ENCODE data around the gene ACSL5.
A peak's percentile ranks its signal among the peaks of the same experiment; 100 is the strongest.

The ACSL5 gene, protein sequence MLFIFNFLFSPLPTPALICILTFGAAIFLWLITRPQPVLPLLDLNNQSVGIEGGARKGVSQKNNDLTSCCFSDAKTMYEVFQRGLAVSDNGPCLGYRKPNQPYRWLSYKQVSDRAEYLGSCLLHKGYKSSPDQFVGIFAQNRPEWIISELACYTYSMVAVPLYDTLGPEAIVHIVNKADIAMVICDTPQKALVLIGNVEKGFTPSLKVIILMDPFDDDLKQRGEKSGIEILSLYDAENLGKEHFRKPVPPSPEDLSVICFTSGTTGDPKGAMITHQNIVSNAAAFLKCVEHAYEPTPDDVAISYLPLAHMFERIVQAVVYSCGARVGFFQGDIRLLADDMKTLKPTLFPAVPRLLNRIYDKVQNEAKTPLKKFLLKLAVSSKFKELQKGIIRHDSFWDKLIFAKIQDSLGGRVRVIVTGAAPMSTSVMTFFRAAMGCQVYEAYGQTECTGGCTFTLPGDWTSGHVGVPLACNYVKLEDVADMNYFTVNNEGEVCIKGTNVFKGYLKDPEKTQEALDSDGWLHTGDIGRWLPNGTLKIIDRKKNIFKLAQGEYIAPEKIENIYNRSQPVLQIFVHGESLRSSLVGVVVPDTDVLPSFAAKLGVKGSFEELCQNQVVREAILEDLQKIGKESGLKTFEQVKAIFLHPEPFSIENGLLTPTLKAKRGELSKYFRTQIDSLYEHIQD

DNA sequence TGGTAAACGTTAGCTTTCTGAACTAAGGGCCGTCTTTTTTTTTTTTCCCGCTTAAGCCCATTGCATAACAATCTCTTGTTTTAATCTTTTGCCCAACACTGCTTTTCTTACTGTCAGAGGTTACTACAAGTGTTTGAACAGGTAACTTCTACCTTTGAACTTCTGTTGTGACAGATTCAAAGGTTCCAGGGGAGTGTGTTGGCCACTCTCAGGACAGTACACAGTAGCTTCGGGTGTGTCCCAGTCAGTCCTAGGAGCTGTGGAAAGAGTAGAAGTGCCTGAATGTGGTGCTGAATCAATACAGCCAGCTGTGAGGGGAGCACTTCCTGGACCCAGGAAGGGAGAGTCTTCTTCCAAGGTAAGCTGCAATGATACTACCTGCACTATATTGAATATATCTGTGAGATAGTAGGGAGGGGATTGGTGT is at the start of gene ACSL5:
TSS of gene ACSL5 (plus strand) at position 205 of the 427 bp plus-strand sequence. CDS start 20,831 bp downstream, outside the sequence.
- Histone ChIP-seq H3K27ac (ENCODE audit: low read depth, low read length, poor library complexity, severe bottlenecking) (peak within 1 kb of the TSS; percentile 24), H3K27me3 (ENCODE audit: insufficient read depth, low read length) (no peaks in the 10 kb centered on the region), H3K9me2 (ENCODE audit: low read depth, low read length) (no peaks in the 10 kb centered on the region), H4K20me1 (ENCODE audit: insufficient read depth, low read length) (no peaks in the 10 kb centered on the region), H2AFZ (ENCODE audit: low read length) (peak within 1 kb of the TSS; percentile 11; the same call in 1 of the 2 replicates), H3K36me3 (ENCODE audit: insufficient read depth, low read length) (no peaks in the 10 kb centered on the region), H3F3A (ENCODE audit: insufficient read depth, low read length) (no peaks in the 10 kb centered on the region), H3K79me2 (ENCODE audit: insufficient read depth, low read length) (peaks cover 5% of the 10 kb centered on the region; the same call in 1 of the 2 replicates), H3K4me3 (ENCODE audit: low read depth, low read length, poor library complexity, severe bottlenecking) (no peak within 1 kb of the TSS), H3K9ac (ENCODE audit: low read length) (no peak within 1 kb of the TSS), H3K4me2 (ENCODE audit: low read length) (no peak within 1 kb of the TSS), H3K9me3 (ENCODE audit: low read length) (no peaks in the 10 kb centered on the region), H3K4me1 (ENCODE audit: insufficient read depth, low read length, severe bottlenecking) (peaks cover 25% of the 10 kb centered on the region)
- no peak for TF ChIP-seq EZH2 (IDR thresholded peaks at IDR 0.05; ENCODE audit: borderline replicate concordance, low read length)
- TF ChIP-seq, protein P1, sequence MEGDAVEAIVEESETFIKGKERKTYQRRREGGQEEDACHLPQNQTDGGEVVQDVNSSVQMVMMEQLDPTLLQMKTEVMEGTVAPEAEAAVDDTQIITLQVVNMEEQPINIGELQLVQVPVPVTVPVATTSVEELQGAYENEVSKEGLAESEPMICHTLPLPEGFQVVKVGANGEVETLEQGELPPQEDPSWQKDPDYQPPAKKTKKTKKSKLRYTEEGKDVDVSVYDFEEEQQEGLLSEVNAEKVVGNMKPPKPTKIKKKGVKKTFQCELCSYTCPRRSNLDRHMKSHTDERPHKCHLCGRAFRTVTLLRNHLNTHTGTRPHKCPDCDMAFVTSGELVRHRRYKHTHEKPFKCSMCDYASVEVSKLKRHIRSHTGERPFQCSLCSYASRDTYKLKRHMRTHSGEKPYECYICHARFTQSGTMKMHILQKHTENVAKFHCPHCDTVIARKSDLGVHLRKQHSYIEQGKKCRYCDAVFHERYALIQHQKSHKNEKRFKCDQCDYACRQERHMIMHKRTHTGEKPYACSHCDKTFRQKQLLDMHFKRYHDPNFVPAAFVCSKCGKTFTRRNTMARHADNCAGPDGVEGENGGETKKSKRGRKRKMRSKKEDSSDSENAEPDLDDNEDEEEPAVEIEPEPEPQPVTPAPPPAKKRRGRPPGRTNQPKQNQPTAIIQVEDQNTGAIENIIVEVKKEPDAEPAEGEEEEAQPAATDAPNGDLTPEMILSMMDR (IDR thresholded peaks at IDR 0.05; ENCODE audit: low read length) = no peak

DNA sequence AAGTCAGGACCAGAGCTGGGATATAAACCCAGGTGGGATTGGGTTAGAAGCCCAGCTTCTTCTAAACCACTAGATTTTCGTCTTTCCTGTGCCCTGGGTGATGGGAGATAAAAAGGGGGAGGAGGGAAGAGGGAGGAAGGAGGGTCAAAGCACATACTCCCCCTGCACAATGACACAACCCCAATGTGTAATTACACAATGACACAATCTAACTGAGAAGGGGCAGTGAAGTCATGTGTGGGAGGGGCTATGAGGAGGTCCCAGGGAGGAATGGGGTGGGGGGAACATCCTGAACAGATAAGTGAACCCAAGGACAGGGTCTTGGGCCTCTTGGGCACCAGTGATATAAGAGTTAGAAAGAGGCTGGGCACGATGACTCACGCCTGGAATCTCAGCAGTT is 46.2 kb upstream of the ACSL5 start:
- no peaks in the 10 kb centered on the region for H3K36me3 ChIP-seq (ENCODE audit: insufficient read depth, low read length)
- H3K27me3 ChIP-seq (ENCODE audit: insufficient read depth, low read length) = peaks cover 6% of the 10 kb centered on the region; the same call in 1 of the 2 replicates
- H3K9ac ChIP-seq (ENCODE audit: low read length) = no peak overlapping the region
- H3K4me3 ChIP-seq (ENCODE audit: low read depth, low read length, poor library complexity, severe bottlenecking) = no peak overlapping the region
- no peak overlapping the region for H3K27ac ChIP-seq (ENCODE audit: low read depth, low read length, poor library complexity, severe bottlenecking)
- no peak overlapping the region for H2AFZ ChIP-seq (ENCODE audit: low read length)
- TF ChIP-seq EZH2 (IDR thresholded peaks at IDR 0.05; ENCODE audit: borderline replicate concordance, low read length) = no peak
- TF ChIP-seq, protein P1 (IDR thresholded peaks at IDR 0.05; ENCODE audit: low read length) = no peak
- no peaks in the 10 kb centered on the region for H3K9me3 ChIP-seq (ENCODE audit: low read length)
- H3K4me2 ChIP-seq (ENCODE audit: low read length) = no peak overlapping the region
- H3K4me1 ChIP-seq (ENCODE audit: insufficient read depth, low read length, severe bottlenecking) = no peaks in the 10 kb centered on the region
- no peaks in the 10 kb centered on the region for H3K79me2 ChIP-seq (ENCODE audit: insufficient read depth, low read length)
- no peaks in the 10 kb centered on the region for H3K9me2 ChIP-seq (ENCODE audit: low read depth, low read length)
- no peaks in the 10 kb centered on the region for H3F3A ChIP-seq (ENCODE audit: insufficient read depth, low read length)
- no peaks in the 10 kb centered on the region for H4K20me1 ChIP-seq (ENCODE audit: insufficient read depth, low read length)

DNA sequence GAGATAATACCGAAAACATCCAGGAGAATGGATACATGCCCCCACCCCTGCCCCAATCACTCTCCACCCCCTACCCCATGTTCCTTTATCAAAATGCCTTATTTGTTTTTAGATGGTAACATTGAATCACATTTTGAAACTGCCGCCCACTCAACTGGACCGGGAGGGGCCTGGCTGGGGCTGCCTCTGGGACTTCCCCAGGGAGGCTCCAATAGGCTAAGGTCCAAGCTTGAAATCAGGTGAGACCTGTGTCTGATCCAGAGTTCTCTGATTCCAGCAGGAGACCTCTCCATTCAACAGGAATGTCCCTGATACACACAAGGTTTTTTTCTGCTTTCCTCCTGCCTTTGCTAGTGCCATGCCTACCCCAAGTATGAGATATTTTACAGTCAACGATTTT is 43.8 kb upstream of the ACSL5 start:
- no peak overlapping the region for H3K4me3 ChIP-seq (ENCODE audit: low read depth, low read length, poor library complexity, severe bottlenecking)
- H3K9me2 ChIP-seq (ENCODE audit: low read depth, low read length) = no peaks in the 10 kb centered on the region
- H3K4me2 ChIP-seq (ENCODE audit: low read length) = no peak overlapping the region
- H3K79me2 ChIP-seq (ENCODE audit: insufficient read depth, low read length) = no peaks in the 10 kb centered on the region
- H2AFZ ChIP-seq (ENCODE audit: low read length) = no peak overlapping the region
- H3K27me3 ChIP-seq (ENCODE audit: insufficient read depth, low read length) = peaks cover 6% of the 10 kb centered on the region; the same call in 1 of the 2 replicates
- no peaks in the 10 kb centered on the region for H3K4me1 ChIP-seq (ENCODE audit: insufficient read depth, low read length, severe bottlenecking)
- TF ChIP-seq, protein P1 (IDR thresholded peaks at IDR 0.05; ENCODE audit: low read length) = no peak
- no peaks in the 10 kb centered on the region for H3K9me3 ChIP-seq (ENCODE audit: low read length)
- H4K20me1 ChIP-seq (ENCODE audit: insufficient read depth, low read length) = no peaks in the 10 kb centered on the region
- H3K9ac ChIP-seq (ENCODE audit: low read length) = no peak overlapping the region
- H3K27ac ChIP-seq (ENCODE audit: low read depth, low read length, poor library complexity, severe bottlenecking) = no peak overlapping the region
- H3F3A ChIP-seq (ENCODE audit: insufficient read depth, low read length) = no peaks in the 10 kb centered on the region
- no peaks in the 10 kb centered on the region for H3K36me3 ChIP-seq (ENCODE audit: insufficient read depth, low read length)

Measured in OCI-LY1 (cell line).